GM23248 (cell line): ENCODE results near the gene ZBED4. TPM values are rescaled to one million over a fixed set of nuclear protein-coding genes. Genes with fewer than 3 reads are reported as not detected.

Experiments
- DNase-seq: peaks from one replicate; pipeline ENCODE4 v3.0.0-alpha.2; 2015
- H2AFZ ChIP-seq: fragments of 200-600 bp; sonication (generic); 2 replicates; pipeline ENCODE4 v1.6.1; 2016; ENCODE audit warnings: antibody characterized with exemption
- H3F3A ChIP-seq: fragments of 200-600 bp; sonication (generic); 2 replicates; pipeline ENCODE4 v1.6.1; 2016; ENCODE audit warnings: mild to moderate bottlenecking, antibody characterized with exemption, mixed run types; ENCODE audit not compliant: insufficient read depth
- H3K27ac ChIP-seq: fragments of 200-600 bp; sonication (generic); 2 replicates; pipeline ENCODE4 v1.5.1; 2016; ENCODE audit warnings: mild to moderate bottlenecking
- H3K27me3 ChIP-seq: fragments of 200-600 bp; sonication (generic); replicated peaks from 2 replicates; pipeline ENCODE4 v1.6.1; 2016; ENCODE audit warnings: mild to moderate bottlenecking; ENCODE audit not compliant: insufficient read depth
- H3K36me3 ChIP-seq: fragments of 200-600 bp; sonication (generic); 2 replicates; pipeline ENCODE4 v1.6.1; 2016; ENCODE audit warnings: low read depth, mild to moderate bottlenecking
- H3K4me1 ChIP-seq: fragments of 200-600 bp; sonication (generic); 2 replicates; pipeline ENCODE4 v1.6.1; 2016; ENCODE audit warnings: mild to moderate bottlenecking; ENCODE audit not compliant: insufficient read depth
- H3K4me2 ChIP-seq: fragments of 200-600 bp; sonication (generic); one replicate; pipeline ENCODE4 v1.6.1; 2016; ENCODE audit warnings: mild to moderate bottlenecking; ENCODE audit not compliant: unreplicated experiment
- H3K4me3 ChIP-seq: fragments of 200-600 bp; sonication (generic); 2 replicates; pipeline ENCODE4 v1.5.1; 2016; ENCODE audit warnings: mild to moderate bottlenecking
- H3K79me2 ChIP-seq: fragments of 200-600 bp; sonication (generic); 2 replicates; pipeline ENCODE4 v1.6.1; 2016; ENCODE audit warnings: mild to moderate bottlenecking; ENCODE audit not compliant: insufficient read depth
- H3K9ac ChIP-seq: fragments of 200-600 bp; sonication (generic); 2 replicates; pipeline ENCODE4 v1.6.1; 2016; ENCODE audit warnings: mild to moderate bottlenecking
- H3K9me2 ChIP-seq: fragments of 200-600 bp; sonication (generic); 2 replicates; pipeline ENCODE4 v1.6.1; 2016; ENCODE audit warnings: mixed run types, mild to moderate bottlenecking, moderate library complexity; ENCODE audit not compliant: insufficient read depth
- H3K9me3 ChIP-seq: fragments of 200-600 bp; sonication (generic); one replicate; pipeline ENCODE4 v1.6.1; 2017; ENCODE audit warnings: low read depth
- H4K20me1 ChIP-seq: fragments of 200-600 bp; sonication (generic); 2 replicates; pipeline ENCODE4 v1.6.0; 2016; ENCODE audit not compliant: insufficient read depth
- EZH2 ChIP-seq: fragments of 200-600 bp; sonication (generic); IDR thresholded peaks from 2 replicates; pipeline ENCODE4 v1.6.1; 2018; ENCODE audit warnings: antibody characterized with exemption, mild to moderate bottlenecking; ENCODE audit not compliant: insufficient read depth, poor library complexity, severe bottlenecking
- EZH2phosphoT487 ChIP-seq: fragments of 200-600 bp; sonication (generic); IDR thresholded peaks from 2 replicates; pipeline ENCODE4 v1.6.1; 2018; ENCODE audit warnings: antibody characterized with exemption, moderate library complexity, mild to moderate bottlenecking, low read depth; ENCODE audit not compliant: insufficient read depth
- WGBS, 2 experiments: methylation state at CpG; one replicate each; pipeline ENCODE4 v1.1.6; 2015 to 2017; ENCODE audit warnings: low lambda C conversion rate in 2 of 2, low coverage in 1 of 2; ENCODE audit errors: missing lambda C conversion rate in 2 of 2; 5-methylcytosine and 5-hydroxymethylcytosine counted together
- in situ Hi-C: fragments of 300-500 bp; cut with MboI; formaldehyde crosslinking; loops from 2 replicates; pipeline ENCODE4 v1.15.0; 2020
- polyA plus RNA-seq: library from polyadenylated mRNA; unstranded; fragments of >200 nt; fragmentation: Nextera tagmentation; extraction: Ambion mirVana; gene quantifications from 2 replicates; pipeline ENCODE4 v1.2.1, GENCODE V29; 2016
- total RNA-seq: library from RNA; depleted of rRNA; stranded (reverse); fragments of >200 nt; shearing (Covaris generic); gene quantifications from 2 replicates; pipeline ENCODE4 v1.2.3, GENCODE V29; 2014

The ZBED4 gene
- total and polyA plus RNA-seq, 2 experiments from 2014 or later, result 5.0 to 7.7 TPM

- Histone ChIP-seq H2AFZ (peak overlapping the region; percentile 73), H3K9ac (peak overlapping the region; percentile 89), H3K4me3 (peak overlapping the region; percentile 95), H3F3A (peaks cover 10% of the 10 kb centered on the region), H3K4me2 (peak overlapping the region; percentile 99), H3K27me3 (peaks cover 9% of the 10 kb centered on the region; the same call in 1 of the 2 replicates), H3K36me3 (no peaks in the 10 kb centered on the region), H3K27ac (peak overlapping the region; percentile 79), H4K20me1 (peaks cover 2% of the 10 kb centered on the region; the same call in 1 of the 2 replicates), H3K4me1 (peaks cover 18% of the 10 kb centered on the region), H3K9me2 (no peaks in the 10 kb centered on the region), H3K79me2 (peaks cover 51% of the 10 kb centered on the region), H3K9me3 (no peaks in the 10 kb centered on the region)
- DNase-seq, result peak; percentile 61
- WGBS, 2 experiments, result 3 to 4% methylated on average over 33 to 50 of the region's 101 CpGs
- no peak for TF ChIP-seq EZH2
- in situ Hi-C loops, result no loop called here
Observed at GRCh38 chr22:49853981-49854831, 562 bp downstream of the ZBED4 start.

GRCh38 chr22:49855251-49855911 is 1.7 kb downstream of the ZBED4 start:
- H3K4me3 ChIP-seq, result peak overlapping the region; percentile 95
- peaks cover 63% of the 10 kb centered on the region for H3K79me2 ChIP-seq
- in situ Hi-C loops, result no loop called here
- no peaks in the 10 kb centered on the region for H3K27me3 ChIP-seq
- no peaks in the 10 kb centered on the region for H3K36me3 ChIP-seq
- H3K27ac ChIP-seq, result peak overlapping the region; percentile 79
- DNase-seq, result peak; percentile 36
- H3F3A ChIP-seq, result peaks cover 10% of the 10 kb centered on the region
- TF ChIP-seq EZH2 (no peak), EZH2phosphoT487 (no peak)
- peaks cover 18% of the 10 kb centered on the region for H3K4me1 ChIP-seq
- H3K4me2 ChIP-seq, result peak overlapping the region; percentile 99
- 0 out of 2 replicates have a peak overlapping the region, but pooled peaks have one; percentile 73 for H2AFZ ChIP-seq
- H3K9me3 ChIP-seq, result no peaks in the 10 kb centered on the region
- H4K20me1 ChIP-seq, result peaks cover 2% of the 10 kb centered on the region; the same call in 1 of the 2 replicates
- H3K9me2 ChIP-seq, result no peaks in the 10 kb centered on the region
- 40 to 47% methylated on average over 9 of the region's 9 CpGs for WGBS, 2 experiments
- peak overlapping the region; percentile 89 for H3K9ac ChIP-seq

DNA sequence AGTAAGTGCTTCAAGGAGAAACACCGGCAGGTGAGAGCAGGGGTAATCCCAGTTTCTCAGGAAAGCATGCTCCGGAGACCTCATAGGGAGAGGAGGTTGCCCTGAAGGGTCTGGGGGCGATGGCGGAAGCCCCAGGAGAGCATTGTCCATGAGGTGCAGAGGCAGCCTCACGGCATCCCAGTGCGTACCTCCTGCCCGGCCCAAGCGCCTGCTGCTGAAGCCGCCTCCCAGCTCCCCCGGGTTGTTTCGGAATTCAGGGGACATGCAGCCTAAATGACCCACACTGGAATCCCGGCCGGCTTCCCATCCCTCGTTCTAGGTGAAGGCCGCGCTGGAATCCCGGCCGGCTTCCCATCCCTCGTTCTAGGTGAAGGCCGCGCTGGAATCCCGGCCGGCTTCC is 2.7 kb downstream of the ZBED4 start:
- WGBS, 2 experiments, result 84 to 91% methylated on average over 12 to 22 of the region's 23 CpGs
- Histone ChIP-seq H4K20me1 (peaks cover 2% of the 10 kb centered on the region; the same call in 1 of the 2 replicates), H3F3A (peaks cover 10% of the 10 kb centered on the region), H3K9me2 (no peaks in the 10 kb centered on the region), H3K4me2 (no peak overlapping the region), H3K36me3 (no peaks in the 10 kb centered on the region), H3K27me3 (no peaks in the 10 kb centered on the region), H3K9me3 (no peaks in the 10 kb centered on the region), H3K79me2 (peaks cover 72% of the 10 kb centered on the region), H3K27ac (no peak overlapping the region), H3K4me3 (no peak overlapping the region), H3K4me1 (peaks cover 18% of the 10 kb centered on the region), H3K9ac (peak overlapping the region; percentile 89; the same call in 1 of the 2 replicates), H2AFZ (no peak overlapping the region)
- in situ Hi-C loops, result no loop called here
- no peak for DNase-seq
- no peak for TF ChIP-seq EZH2

GRCh38 chr22:49856766-49857618 is 3.3 kb downstream of the ZBED4 start:
- DNase-seq, result no peak
- TF ChIP-seq EZH2phosphoT487 (no peak), EZH2 (no peak)
- no peaks in the 10 kb centered on the region for H3K9me3 ChIP-seq
- no peak overlapping the region for H3K9ac ChIP-seq
- in situ Hi-C loops, result no loop called here
- no peaks in the 10 kb centered on the region for H3K27me3 ChIP-seq
- no peak overlapping the region for H2AFZ ChIP-seq
- no peak overlapping the region for H3K4me2 ChIP-seq
- no peaks in the 10 kb centered on the region for H3K36me3 ChIP-seq
- 89 to 92% methylated on average over 23 to 30 of the region's 31 CpGs for WGBS, 2 experiments
- no peak overlapping the region for H3K4me3 ChIP-seq
- H3K4me1 ChIP-seq, result peaks cover 18% of the 10 kb centered on the region
- no peaks in the 10 kb centered on the region for H3K9me2 ChIP-seq
- H3K79me2 ChIP-seq, result peaks cover 79% of the 10 kb centered on the region
- peaks cover 2% of the 10 kb centered on the region; the same call in 1 of the 2 replicates for H4K20me1 ChIP-seq
- peaks cover 10% of the 10 kb centered on the region for H3F3A ChIP-seq
- H3K27ac ChIP-seq, result no peak overlapping the region
